ENCODE results near the gene REPS2. TPM values are rescaled to one million over a fixed set of nuclear protein-coding genes. Genes with fewer than 3 reads are reported as not detected.

The REPS2 gene
- total RNA-seq, 2 experiments from 2014 or later = not detected

- DNase-seq = no peak
- ATAC-seq = no peak
- no peaks in the 10 kb centered on the region for H3K36me3 Mint-ChIP-seq (ENCODE audit: low read depth)
- no peaks in the 10 kb centered on the region for H3K4me1 Mint-ChIP-seq (ENCODE audit: low read depth)
- no peak overlapping the region for H3K27ac Mint-ChIP-seq
- ChIA-PET CTCF (no interaction called here), POLR2A (no interaction called here)
- no peaks in the 10 kb centered on the region for H3K9me3 Mint-ChIP-seq
- no peak for TF ChIP-seq CTCF (IDR thresholded peaks at IDR 0.05)
- no peaks in the 10 kb centered on the region for H3K27me3 Mint-ChIP-seq
- intact Hi-C loops (cut with micrococcal nuclease) = no loop called here
- H3K4me3 Mint-ChIP-seq = no peak overlapping the region
These were observed 63.6 kb downstream of the REPS2 start for GRCh38 chrX:17009856-17010625.

DNA sequence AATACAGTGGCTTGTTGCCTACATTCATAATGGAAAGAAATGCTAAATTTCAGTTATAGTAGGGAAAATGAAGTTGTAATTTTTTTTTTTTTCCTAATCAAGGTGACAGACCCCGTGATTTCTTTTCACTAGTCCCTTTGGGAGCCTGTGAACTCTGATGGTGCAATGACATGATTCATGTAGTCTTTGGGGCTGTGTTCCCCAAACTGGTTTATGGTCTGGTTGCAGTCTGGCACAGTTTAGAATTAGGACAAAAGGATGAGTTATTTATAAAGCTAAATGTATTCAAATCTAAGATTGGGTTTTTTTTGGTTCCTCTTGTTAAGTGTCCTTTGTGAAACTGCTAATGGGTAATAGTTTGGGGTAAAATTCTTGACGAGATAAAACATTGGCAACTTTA is 66.0 kb downstream of the REPS2 start:
- DNase-seq (no peak), ATAC-seq (no peak)
- TF ChIP-seq CTCF (IDR thresholded peaks at IDR 0.05) = no peak
- Mint-ChIP-seq H3K4me1 (ENCODE audit: low read depth) (no peaks in the 10 kb centered on the region), H3K4me3 (no peak overlapping the region), H3K36me3 (ENCODE audit: low read depth) (no peaks in the 10 kb centered on the region), H3K27ac (no peak overlapping the region), H3K9me3 (peaks cover 2% of the 10 kb centered on the region), H3K27me3 (no peaks in the 10 kb centered on the region)
- ChIA-PET POLR2A (no interaction called here), CTCF (no interaction called here)
- intact Hi-C loops (cut with micrococcal nuclease) = no loop called here

DNA sequence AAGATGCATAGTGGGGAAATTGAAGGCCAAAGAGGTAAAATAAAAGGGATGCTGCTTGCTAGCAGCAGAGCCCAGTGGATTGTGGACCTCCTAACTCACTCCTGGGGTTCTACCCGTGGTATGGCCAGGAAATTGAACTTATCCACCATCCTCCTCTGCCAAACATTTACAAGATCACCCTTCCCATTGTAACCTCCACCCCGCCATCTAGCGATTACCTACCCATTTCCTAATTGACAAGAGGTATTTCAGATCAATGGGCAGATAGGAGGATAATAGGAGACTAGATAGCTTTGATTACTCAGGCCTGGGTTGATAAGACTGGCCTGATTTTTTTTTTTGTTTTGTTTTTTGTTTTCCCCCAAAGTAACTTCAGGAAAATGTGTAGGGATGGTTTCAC is 67.8 kb downstream of the REPS2 start:
- ChIA-PET POLR2A (no interaction called here), CTCF (no interaction called here)
- H3K27me3 Mint-ChIP-seq = no peaks in the 10 kb centered on the region
- DNase-seq (no peak), ATAC-seq (no peak)
- H3K36me3 Mint-ChIP-seq (ENCODE audit: low read depth) = no peaks in the 10 kb centered on the region
- peaks cover 2% of the 10 kb centered on the region for H3K9me3 Mint-ChIP-seq
- H3K4me1 Mint-ChIP-seq (ENCODE audit: low read depth) = no peaks in the 10 kb centered on the region
- H3K27ac Mint-ChIP-seq = no peak overlapping the region
- H3K4me3 Mint-ChIP-seq = no peak overlapping the region
- TF ChIP-seq CTCF (IDR thresholded peaks at IDR 0.05) = no peak
- intact Hi-C loops (cut with micrococcal nuclease) = no loop called here

DNA sequence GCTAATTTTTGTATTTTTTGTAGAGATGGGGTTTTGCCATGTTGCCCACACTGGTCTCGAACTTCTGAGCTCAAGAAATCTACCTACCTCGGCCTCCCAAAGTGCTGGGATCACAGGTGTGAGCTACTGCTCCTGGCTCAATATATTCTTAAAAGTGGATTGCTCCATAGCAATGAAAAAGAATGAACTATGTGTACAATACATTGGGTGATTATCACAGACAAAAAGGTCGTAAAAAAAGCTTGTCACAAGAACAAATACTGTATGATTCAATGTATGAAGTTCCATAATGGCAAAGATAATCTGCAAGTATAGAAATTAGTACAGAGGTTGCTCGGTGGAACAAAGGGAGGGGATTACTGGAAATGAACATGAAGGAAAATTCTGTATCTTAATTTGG is 70.7 kb downstream of the REPS2 start:
- Mint-ChIP-seq H3K4me3 (no peak overlapping the region), H3K4me1 (ENCODE audit: low read depth) (no peaks in the 10 kb centered on the region), H3K36me3 (ENCODE audit: low read depth) (no peaks in the 10 kb centered on the region), H3K27ac (no peak overlapping the region), H3K9me3 (peaks cover 2% of the 10 kb centered on the region), H3K27me3 (no peaks in the 10 kb centered on the region)
- TF ChIP-seq CTCF (IDR thresholded peaks at IDR 0.05) = no peak
- intact Hi-C loops (cut with micrococcal nuclease) = no loop called here
- ChIA-PET POLR2A (no interaction called here), CTCF (no interaction called here)
- DNase-seq = no peak
- ATAC-seq = no peak

- no peak for ATAC-seq
- H3K27me3 Mint-ChIP-seq = no peaks in the 10 kb centered on the region
- POLR2A ChIA-PET = no interaction called here
- no peak for DNase-seq
- CTCF ChIA-PET = no interaction called here
- H3K4me3 Mint-ChIP-seq = no peak overlapping the region
- TF ChIP-seq CTCF (IDR thresholded peaks at IDR 0.05) = no peak
- H3K27ac Mint-ChIP-seq = no peak overlapping the region
- no peaks in the 10 kb centered on the region for H3K4me1 Mint-ChIP-seq (ENCODE audit: low read depth)
- intact Hi-C loops (cut with micrococcal nuclease) = no loop called here
- no peaks in the 10 kb centered on the region for H3K36me3 Mint-ChIP-seq (ENCODE audit: low read depth)
- peaks cover 2% of the 10 kb centered on the region for H3K9me3 Mint-ChIP-seq
These were observed 73.9 kb downstream of the REPS2 start for GRCh38 chrX:17020356-17020755.

All from activated CD8-positive, alpha-beta T cell treated with anti-CD3 and anti-CD28 coated beads for 36 hours (primary cell).